K562 (cell line): ENCODE data around the gene MLST8. TPM values are rescaled to one million over a fixed set of nuclear protein-coding genes. Genes with fewer than 3 reads are reported as not detected.

Experiments used
- CREB5 ChIP-seq: fragments of 250-450 bp; sonication (Bioruptor Pico); IDR thresholded peaks from 2 replicates; pipeline ENCODE4 v1.5.0; 2020; ENCODE audit warnings: mild to moderate bottlenecking
- ERF ChIP-seq: fragments of 450-650 bp; formaldehyde crosslinking; IDR thresholded peaks from 2 replicates; pipeline ENCODE4 v1.4.0; 2020; ENCODE audit warnings: mild to moderate bottlenecking, mixed read lengths
- FOXJ3 ChIP-seq: sonication (generic); formaldehyde crosslinking; IDR thresholded peaks from 2 replicates; pipeline ENCODE4 v1.4.0; 2020; ENCODE audit warnings: mild to moderate bottlenecking, missing genetic modification reagents
- HDAC1 ChIP-seq, 2 experiments: fragments of 450-650 bp; IDR thresholded peaks; 2 replicates each; pipeline ENCODE4 v1.6.1; 2016 to 2017; ENCODE audit warnings: inconsistent platforms in 1 of 2, mild to moderate bottlenecking in 1 of 2, moderate library complexity in 1 of 2
- HDAC3 ChIP-seq: fragments of 450-650 bp; IDR thresholded peaks from 2 replicates; pipeline ENCODE4 v1.6.1; 2018; ENCODE audit warnings: borderline replicate concordance, mild to moderate bottlenecking, moderate library complexity; ENCODE audit not compliant: partially characterized antibody
- IRF1 ChIP-seq: sonication (generic); formaldehyde crosslinking; IDR thresholded peaks from 2 replicates; pipeline ENCODE4 v1.8.0; 2022; ENCODE audit warnings: missing genetic modification reagents, mild to moderate bottlenecking, borderline replicate concordance
- MNT ChIP-seq, 2 experiments: fragments of 450-650 bp; conservative IDR thresholded peaks; 2 replicates each; pipeline ENCODE4 v1.6.1; 2017; ENCODE audit warnings: mild to moderate bottlenecking in 2 of 2, moderate library complexity in 2 of 2
- NBN ChIP-seq: fragments of 450-650 bp; IDR thresholded peaks from 2 replicates; pipeline ENCODE4 v1.6.1; 2016; ENCODE audit warnings: low read depth, mild to moderate bottlenecking
- NFIX ChIP-seq: fragments of 250-450 bp; sonication (Bioruptor Pico); IDR thresholded peaks from 2 replicates; pipeline ENCODE4 v1.4.0; 2020; ENCODE audit warnings: low read depth, mild to moderate bottlenecking, moderate library complexity
- NR2C1 ChIP-seq, 2 experiments: fragments of 450-650 bp; IDR thresholded peaks; 2 replicates each; pipeline ENCODE4 v1.6.1; 2017; ENCODE audit warnings: mild to moderate bottlenecking in 2 of 2, antibody characterized with exemption in 1 of 2, inconsistent platforms in 1 of 2, missing compliant biosample characterization in 1 of 2, missing genetic modification characterization in 1 of 2
- RHOXF2B ChIP-seq: fragments of 250-450 bp; sonication (Bioruptor Pico); conservative IDR thresholded peaks from 2 replicates; pipeline ENCODE4 v1.5.1; 2021
- RUNX1 ChIP-seq: sonication (generic); IDR thresholded peaks from 2 replicates; pipeline ENCODE4 v1.6.1; 2016; ENCODE audit warnings: antibody characterized with exemption, low read depth
- TFAP4 ChIP-seq: sonication (generic); formaldehyde crosslinking; IDR thresholded peaks from 2 replicates; pipeline ENCODE4 v1.8.0; 2022; ENCODE audit warnings: missing genetic modification reagents, mild to moderate bottlenecking, moderate library complexity, borderline replicate concordance
- ZNF518B ChIP-seq: fragments of 250-450 bp; sonication (Bioruptor Pico); IDR thresholded peaks from 2 replicates; pipeline ENCODE4 v1.5.0; 2021; ENCODE audit warnings: mild to moderate bottlenecking, moderate library complexity
- ZNF583 ChIP-seq: fragments of 250-450 bp; sonication (Bioruptor Pico); IDR thresholded peaks from 2 replicates; pipeline ENCODE4 v1.4.0; 2020
- ZNF639 ChIP-seq, 2 experiments: fragments of 200-800 bp in 1 of 2; sonication (Bioruptor generic) in 1 of 2; sonication (generic) in 1 of 2; formaldehyde crosslinking in 1 of 2; IDR thresholded peaks in 1 of 2; conservative IDR thresholded peaks in 1 of 2; 2 replicates each; pipeline versions ENCODE4 v1.5.0 to v1.6.1; 2016 to 2020; ENCODE audit warnings: missing compliant biosample characterization in 1 of 2, missing genetic modification characterization in 1 of 2, missing genetic modification reagents in 1 of 2
- polyA plus RNA-seq, 8 experiments: library from polyadenylated mRNA; depleted of rRNA in 4 of 8; stranded (reverse) in 5 of 8; unstranded in 3 of 8; fragments of >200 nt; fragmentation: Nextera tagmentation in 2 of 8; fragmentation: Illumina TruSeq in 1 of 8; extraction: Ambion mirVana in 2 of 8; extraction: Trizol in 1 of 8; gene quantifications; 2 replicates each; pipeline versions ENCODE4 v1.2.1 to v1.2.3, GENCODE V29; 2011 to 2014; ENCODE audit warnings: inconsistent platforms in 1 of 8, missing spikeins in 1 of 8
- total RNA-seq, 7 experiments: library from RNA; depleted of rRNA in 6 of 7; stranded (reverse); fragments of >200 nt in 6 of 7; fragmentation: Illumina TruSeq in 2 of 7; extraction: Trizol in 2 of 7; gene quantifications; 2 replicates each; pipeline versions ENCODE4 v1.2.1 to v1.2.3, GENCODE V29; 2011 to 2021; ENCODE audit warnings: low replicate concordance in 1 of 7

The MLST8 gene
- total and polyA plus RNA-seq, 9 of the 15 experiments (the other 6 are each of a cell fraction or from before 2014, with no cell fraction given) = 1.5 to 116 (median 43.3) TPM

GRCh38 chr16:2223221-2223941 is 18.1 kb downstream of the MLST8 start, which contains the start of gene E4F1 (continued):
- no peak for TF ChIP-seq ZNF518B
- no peak for TF ChIP-seq RUNX1
- TF ChIP-seq ERF = no peak
- no peak for TF ChIP-seq IRF1 (CRISPR knock-in tag)
- peak in 1 of 2 experiments; percentile 83; a peak in 2 of 4 replicates for TF ChIP-seq HDAC1 (IDR thresholded peaks at IDR 0.05)
- peak; percentile 83 to 91 for TF ChIP-seq MNT (conservative IDR thresholded peaks at IDR 0.05)
- no peak for TF ChIP-seq NBN
- peak in 1 of 2 experiments; percentile 94; a peak in 2 of 4 replicates for TF ChIP-seq ZNF639 (CRISPR knock-in tag; conservative IDR thresholded peaks at IDR 0.05 in 1 of 2, IDR thresholded peaks at IDR 0.05 in 1 of 2)
- no peak for TF ChIP-seq CREB5 (CRISPR knock-in tag)
- no peak for TF ChIP-seq FOXJ3 (CRISPR knock-in tag)
- no peak for TF ChIP-seq ZNF583 (CRISPR knock-in tag)
- TF ChIP-seq NR2C1 (IDR thresholded peaks at IDR 0.05) = no peak
- no peak for TF ChIP-seq NR2C1 (tag; IDR thresholded peaks at IDR 0.05)
- peak; percentile 90 for TF ChIP-seq TFAP4 (CRISPR knock-in tag)
- no peak for TF ChIP-seq NFIX
- no peak for TF ChIP-seq HDAC3
- no peak for TF ChIP-seq RHOXF2B (CRISPR knock-in tag)
